ENCODE data around the gene ZNF358. TPM values are rescaled to one million over a fixed set of nuclear protein-coding genes. Genes with fewer than 3 reads are reported as not detected.
A peak's percentile ranks its signal among the peaks of the same experiment; 100 is the strongest.

ZNF358 gene
- total RNA-seq, 4 donors from 2014 or later, result 77.1 to 124 (median 95.3) TPM

- no peaks in the 10 kb centered on the region for H3K9me3 ChIP-seq
- H3K36me3 ChIP-seq, result peaks cover 0 to 48% (median 0%) of the 10 kb centered on the region in 3 donors
- peak in 1 of 3 donors; percentile 48 for DNase-seq
- no peak overlapping the region for H3K4me3 ChIP-seq
- H3K27ac ChIP-seq, result no peak overlapping the region
- H3K4me1 ChIP-seq, result peaks cover 0 to 15% (median 5%) of the 10 kb centered on the region in 4 donors
- H3K27me3 ChIP-seq, result no peaks in the 10 kb centered on the region
- TF ChIP-seq POLR2A (IDR thresholded peaks at IDR 0.05) (no peak), CTCF (IDR thresholded peaks at IDR 0.05) (no peak)
Observed at GRCh38 chr19:7528192-7528519, 12.3 kb downstream of the ZNF358 start.

DNA sequence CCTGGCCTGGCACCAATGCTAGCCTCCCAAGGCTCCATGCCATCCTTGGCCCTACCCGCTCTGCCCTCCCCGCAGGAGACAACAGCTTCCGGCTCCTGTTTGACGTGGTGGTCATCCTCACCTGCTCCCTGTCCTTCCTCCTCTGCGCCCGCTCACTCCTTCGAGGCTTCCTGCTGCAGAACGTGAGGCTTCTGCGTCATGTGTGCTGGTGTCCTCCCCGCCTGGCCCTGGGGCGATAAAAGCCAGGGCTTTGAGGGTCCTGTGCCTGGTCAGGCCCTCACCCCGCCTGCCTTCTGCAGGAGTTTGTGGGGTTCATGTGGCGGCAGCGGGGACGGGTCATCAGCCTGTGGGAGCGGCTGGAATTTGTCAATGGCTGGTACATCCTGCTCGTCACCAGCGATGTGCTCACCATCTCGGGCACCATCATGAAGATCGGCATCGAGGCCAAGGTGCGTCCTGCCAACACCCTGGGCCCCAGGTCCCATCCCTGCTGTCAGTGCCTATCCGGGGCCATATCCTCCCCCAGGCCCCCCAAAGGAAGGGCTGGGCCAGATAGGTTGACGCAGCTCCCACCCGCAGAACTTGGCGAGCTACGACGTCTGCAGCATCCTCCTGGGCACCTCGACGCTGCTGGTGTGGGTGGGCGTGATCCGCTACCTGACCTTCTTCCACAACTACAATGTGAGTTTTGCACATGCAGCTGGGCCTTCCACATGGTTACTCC lies 12.8 kb downstream of the ZNF358 start:
- no peak for DNase-seq
- H3K27ac ChIP-seq, result no peak overlapping the region
- H3K4me1 ChIP-seq, result peaks cover 0 to 15% (median under 1%) of the 10 kb centered on the region in 4 donors
- H3K9me3 ChIP-seq, result no peaks in the 10 kb centered on the region
- TF ChIP-seq POLR2A (IDR thresholded peaks at IDR 0.05) (no peak), CTCF (IDR thresholded peaks at IDR 0.05) (no peak)
- H3K4me3 ChIP-seq, result no peak overlapping the region
- H3K27me3 ChIP-seq, result no peaks in the 10 kb centered on the region
- peaks cover 0 to 48% (median 0%) of the 10 kb centered on the region in 3 donors for H3K36me3 ChIP-seq

GRCh38 chr19:7529246-7529600 lies 13.3 kb downstream of the ZNF358 start:
- DNase-seq, result peak in 1 of 3 donors; percentile 40
- no peak overlapping the region for H3K4me3 ChIP-seq
- no peaks in the 10 kb centered on the region for H3K9me3 ChIP-seq
- TF ChIP-seq POLR2A (IDR thresholded peaks at IDR 0.05), result no peak
- H3K27ac ChIP-seq, result no peak overlapping the region
- no peaks in the 10 kb centered on the region for H3K27me3 ChIP-seq
- peaks cover 0 to 48% (median 0%) of the 10 kb centered on the region in 3 donors for H3K36me3 ChIP-seq
- H3K4me1 ChIP-seq, result peaks cover 0 to 9% (median 0%) of the 10 kb centered on the region in 4 donors

DNA sequence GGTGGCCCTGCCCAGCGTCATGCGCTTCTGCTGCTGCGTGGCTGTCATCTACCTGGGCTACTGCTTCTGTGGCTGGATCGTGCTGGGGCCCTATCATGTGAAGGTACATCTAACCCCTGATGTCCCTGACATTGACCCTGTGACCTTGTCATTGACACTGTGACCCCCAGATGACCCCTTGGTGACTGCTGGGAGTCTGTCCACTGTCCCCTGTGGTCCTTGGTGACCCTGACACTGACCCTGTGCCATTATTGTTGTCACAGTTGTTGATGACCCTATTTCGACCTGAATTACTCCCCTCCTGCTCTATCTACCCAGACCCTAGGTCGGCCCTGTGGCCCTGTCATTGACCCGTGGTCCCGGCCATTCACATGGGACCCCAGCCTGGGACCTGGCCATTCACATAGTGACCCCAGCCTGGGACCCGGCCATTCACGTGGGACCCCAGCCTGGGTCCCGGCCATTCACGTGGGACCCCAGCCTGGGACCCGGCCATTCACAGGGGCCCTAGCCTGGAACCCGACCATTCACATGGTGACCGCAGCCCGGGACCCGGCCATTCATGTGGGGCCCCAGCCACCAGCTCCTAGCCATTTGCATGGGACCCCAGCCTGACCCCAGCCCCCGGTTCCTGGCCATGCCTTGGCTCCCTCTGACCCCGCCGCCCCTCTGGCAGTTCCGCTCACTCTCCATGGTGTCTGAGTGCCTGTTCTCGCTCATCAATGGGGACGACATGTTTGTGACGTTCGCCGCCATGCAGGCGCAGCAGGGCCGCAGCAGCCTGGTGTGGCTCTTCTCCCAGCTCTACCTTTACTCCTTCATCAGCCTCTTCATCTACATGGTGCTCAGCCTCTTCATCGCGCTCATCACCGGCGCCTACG lies 13.9 kb downstream of the ZNF358 start:
- no peak overlapping the region for H3K27ac ChIP-seq
- no peak for DNase-seq
- H3K4me3 ChIP-seq, result no peak overlapping the region
- H3K4me1 ChIP-seq, result peaks cover 0 to 8% (median 0%) of the 10 kb centered on the region in 4 donors
- H3K27me3 ChIP-seq, result no peaks in the 10 kb centered on the region
- no peak for TF ChIP-seq CTCF (IDR thresholded peaks at IDR 0.05)
- no peak for TF ChIP-seq POLR2A (IDR thresholded peaks at IDR 0.05)
- H3K9me3 ChIP-seq, result no peaks in the 10 kb centered on the region
- peaks cover 0 to 47% (median 0%) of the 10 kb centered on the region in 3 donors for H3K36me3 ChIP-seq

GRCh38 chr19:7533281-7533885 lies 17.5 kb downstream of the ZNF358 start:
- no peak for TF ChIP-seq POLR2A (IDR thresholded peaks at IDR 0.05)
- TF ChIP-seq CTCF (IDR thresholded peaks at IDR 0.05), result no peak
- Histone ChIP-seq H3K9me3 (no peaks in the 10 kb centered on the region), H3K4me1 (peaks cover 3 to 15% (median 6%) of the 10 kb centered on the region in 4 donors), H3K27me3 (no peaks in the 10 kb centered on the region), H3K27ac (peak overlapping the region; percentile 90 to 99 (median 92)), H3K4me3 (peak overlapping the region; percentile 57 to 90 (median 80)), H3K36me3 (peaks cover 0 to 34% (median 0%) of the 10 kb centered on the region in 3 donors)
- peak in 2 of 3 donors; percentile 64 to 72 for DNase-seq
